GM18951 (cell line): ENCODE measurements around the gene ATN1.

Source experiments
- POLR2A ChIP-seq: IDR thresholded peaks from 4 replicates; pipeline ENCODE4 v1.6.1; 2011; ENCODE audit warnings: mild to moderate bottlenecking; ENCODE audit not compliant: insufficient read length, insufficient read depth; ENCODE audit errors: extremely low read depth
- in situ Hi-C: fragments of 300-500 bp; cut with MboI; formaldehyde crosslinking; loops from one replicate; pipeline ENCODE4 v1.12.0; 2022; ENCODE audit warnings: low sequenced_read_pairs, mixed read lengths, inconsistent platforms; ENCODE audit not compliant: unreplicated experiment

The ATN1 gene

DNA sequence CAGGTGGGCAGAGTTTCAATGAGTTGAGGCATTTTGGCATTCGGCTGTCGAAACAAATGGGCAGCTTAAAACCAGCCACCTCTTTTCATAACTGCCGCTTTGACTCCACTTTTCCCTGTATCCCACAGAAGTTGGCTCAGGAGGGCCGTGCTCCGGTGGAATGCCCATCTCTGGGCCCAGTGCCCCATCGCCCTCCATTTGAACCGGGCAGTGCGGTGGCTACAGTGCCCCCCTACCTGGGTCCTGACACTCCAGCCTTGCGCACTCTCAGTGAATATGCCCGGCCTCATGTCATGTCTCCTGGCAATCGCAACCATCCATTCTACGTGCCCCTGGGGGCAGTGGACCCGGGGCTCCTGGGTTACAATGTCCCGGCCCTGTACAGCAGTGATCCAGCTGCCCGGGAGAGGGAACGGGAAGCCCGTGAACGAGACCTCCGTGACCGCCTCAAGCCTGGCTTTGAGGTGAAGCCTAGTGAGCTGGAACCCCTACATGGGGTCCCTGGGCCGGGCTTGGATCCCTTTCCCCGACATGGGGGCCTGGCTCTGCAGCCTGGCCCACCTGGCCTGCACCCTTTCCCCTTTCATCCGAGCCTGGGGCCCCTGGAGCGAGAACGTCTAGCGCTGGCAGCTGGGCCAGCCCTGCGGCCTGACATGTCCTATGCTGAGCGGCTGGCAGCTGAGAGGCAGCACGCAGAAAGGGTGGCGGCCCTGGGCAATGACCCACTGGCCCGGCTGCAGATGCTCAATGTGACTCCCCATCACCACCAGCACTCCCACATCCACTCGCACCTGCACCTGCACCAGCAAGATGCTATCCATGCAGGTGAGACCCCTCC lies 10.8 kb downstream of the ATN1 start:
- in situ Hi-C loops, result no loop called here
- no peak for TF ChIP-seq POLR2A

DNA sequence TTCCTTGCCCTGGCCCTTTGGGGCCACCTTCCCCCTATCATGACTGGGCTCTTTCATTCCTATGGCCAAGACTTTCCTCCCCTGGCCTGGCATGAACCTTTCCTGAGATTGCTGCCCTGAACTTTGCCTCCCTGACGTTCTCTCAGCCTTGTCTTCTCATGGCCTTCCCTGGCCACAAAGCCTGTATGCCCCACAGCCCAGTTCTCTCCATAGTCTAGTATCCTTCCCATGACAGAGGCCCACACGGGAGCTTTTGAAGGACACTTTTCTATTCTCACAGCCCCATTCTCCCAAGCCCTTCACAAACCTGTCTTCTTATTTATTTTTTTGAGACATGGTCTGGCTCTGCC lies 11.4 kb downstream of the ATN1 start:
- in situ Hi-C loops, result no loop called here
- no peak for TF ChIP-seq POLR2A

DNA sequence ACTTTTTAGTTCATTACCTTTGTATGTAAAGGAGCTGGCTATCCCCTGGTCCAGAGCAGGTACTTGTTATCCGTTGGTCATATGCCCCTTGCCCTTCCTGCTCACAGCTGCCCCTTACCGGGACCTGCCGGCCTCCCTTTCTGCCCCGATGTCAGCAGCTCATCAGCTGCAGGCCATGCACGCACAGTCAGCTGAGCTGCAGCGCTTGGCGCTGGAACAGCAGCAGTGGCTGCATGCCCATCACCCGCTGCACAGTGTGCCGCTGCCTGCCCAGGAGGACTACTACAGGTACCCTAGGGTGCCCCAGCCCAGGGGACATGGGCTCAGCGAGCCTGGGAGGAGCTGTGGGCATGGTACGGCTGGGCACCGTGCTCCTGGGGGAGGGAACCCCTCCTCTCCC lies 13.5 kb downstream of the ATN1 start:
- TF ChIP-seq POLR2A, result no peak
- in situ Hi-C loops, result loop anchor here (10.0 kb wide), 1 partner anchor 164 kb away; the partner anchor contains the start of gene C1RL

GRCh38 chr12:6941782-6942181 lies 14.0 kb downstream of the ATN1 start:
- no peak for TF ChIP-seq POLR2A
- in situ Hi-C loops, result loop anchor here (10.0 kb wide), 1 partner anchor 163 kb away; the partner anchor contains the start of gene C1RL

- in situ Hi-C loops, result loop anchor here (10.0 kb wide), 1 partner anchor 163 kb away; the partner anchor contains the start of gene C1RL
- no peak for TF ChIP-seq POLR2A
These were observed 14.5 kb downstream of the ATN1 start for GRCh38 chr12:6942331-6942665.

DNA sequence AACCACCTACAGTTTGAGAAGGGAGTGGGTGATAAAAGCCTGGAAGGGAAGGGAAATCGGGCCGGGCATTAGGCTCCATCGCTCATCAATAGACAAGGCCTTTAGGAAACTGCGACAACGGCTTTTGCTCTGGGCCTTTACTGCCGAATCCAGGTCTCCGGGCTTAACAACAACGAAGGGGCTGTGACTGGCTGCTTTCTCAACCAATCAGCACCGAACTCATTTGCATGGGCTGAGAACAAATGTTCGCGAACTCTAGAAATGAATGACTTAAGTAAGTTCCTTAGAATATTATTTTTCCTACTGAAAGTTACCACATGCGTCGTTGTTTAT lies 15.6 kb downstream of the ATN1 start:
- in situ Hi-C loops, result loop anchor here (10.0 kb wide), 1 partner anchor 161 kb away; the partner anchor contains the start of gene C1RL

DNA sequence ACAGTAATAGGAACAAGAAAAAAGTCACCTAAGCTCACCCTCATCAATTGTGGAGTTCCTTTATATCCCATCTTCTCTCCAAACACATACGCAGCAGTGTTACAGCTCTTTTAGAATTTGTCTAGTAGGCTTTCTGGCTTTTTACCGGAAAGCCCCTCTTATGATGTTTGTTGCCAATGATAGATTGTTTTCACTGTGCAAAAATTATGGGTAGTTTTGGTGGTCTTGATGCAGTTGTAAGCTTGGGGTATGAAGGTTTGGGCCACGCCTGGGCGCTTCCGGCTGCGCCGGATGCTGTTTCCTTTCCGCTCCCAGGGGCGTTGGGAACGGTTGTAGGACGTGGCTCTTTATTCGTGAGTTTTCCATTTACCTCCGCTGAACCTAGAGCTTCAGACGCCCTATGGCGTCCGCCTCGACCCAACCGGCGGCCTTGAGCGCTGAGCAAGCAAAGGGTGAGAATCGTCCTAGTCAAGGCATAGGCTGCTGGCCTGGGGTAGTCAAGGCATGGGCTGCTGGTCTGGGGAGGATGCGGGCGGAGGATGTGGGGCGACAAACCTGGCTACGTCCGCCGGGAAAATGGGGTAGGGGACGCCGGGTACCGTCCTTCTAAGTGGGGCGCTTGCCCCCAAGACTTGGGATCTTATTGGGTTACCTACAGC lies 16.1 kb downstream of the ATN1 start, which contains the start of the genes C12orf57 and RNU7-1:
Gene C12orf57, plus strand, starts transcription at position 301 of the 659 bp plus-strand sequence. Its CDS starts 100 bp downstream, at position 401.
Gene RNU7-1, plus strand, starts transcription at position 95 of the 659 bp plus-strand sequence.
- peak; percentile 98 for TF ChIP-seq POLR2A
- in situ Hi-C loops, result loop anchor here (10.0 kb wide), 1 partner anchor 161 kb away; the partner anchor contains the start of gene C1RL

More for the DNA sequence above, 15.6 kb downstream of the ATN1 start:
- TF ChIP-seq POLR2A, result no peak

GRCh38 chr12:6944381-6945186 lies 16.8 kb downstream of the ATN1 start:
- no peak for TF ChIP-seq POLR2A
- in situ Hi-C loops, result loop anchor here (10.0 kb wide), 1 partner anchor 160 kb away; the partner anchor contains the start of gene C1RL

- in situ Hi-C loops, result loop anchor here (10.0 kb wide), 1 partner anchor 159 kb away; the partner anchor contains the start of gene C1RL
- no peak for TF ChIP-seq POLR2A
These were observed 17.9 kb downstream of the ATN1 start for GRCh38 chr12:6945613-6946012.

DNA sequence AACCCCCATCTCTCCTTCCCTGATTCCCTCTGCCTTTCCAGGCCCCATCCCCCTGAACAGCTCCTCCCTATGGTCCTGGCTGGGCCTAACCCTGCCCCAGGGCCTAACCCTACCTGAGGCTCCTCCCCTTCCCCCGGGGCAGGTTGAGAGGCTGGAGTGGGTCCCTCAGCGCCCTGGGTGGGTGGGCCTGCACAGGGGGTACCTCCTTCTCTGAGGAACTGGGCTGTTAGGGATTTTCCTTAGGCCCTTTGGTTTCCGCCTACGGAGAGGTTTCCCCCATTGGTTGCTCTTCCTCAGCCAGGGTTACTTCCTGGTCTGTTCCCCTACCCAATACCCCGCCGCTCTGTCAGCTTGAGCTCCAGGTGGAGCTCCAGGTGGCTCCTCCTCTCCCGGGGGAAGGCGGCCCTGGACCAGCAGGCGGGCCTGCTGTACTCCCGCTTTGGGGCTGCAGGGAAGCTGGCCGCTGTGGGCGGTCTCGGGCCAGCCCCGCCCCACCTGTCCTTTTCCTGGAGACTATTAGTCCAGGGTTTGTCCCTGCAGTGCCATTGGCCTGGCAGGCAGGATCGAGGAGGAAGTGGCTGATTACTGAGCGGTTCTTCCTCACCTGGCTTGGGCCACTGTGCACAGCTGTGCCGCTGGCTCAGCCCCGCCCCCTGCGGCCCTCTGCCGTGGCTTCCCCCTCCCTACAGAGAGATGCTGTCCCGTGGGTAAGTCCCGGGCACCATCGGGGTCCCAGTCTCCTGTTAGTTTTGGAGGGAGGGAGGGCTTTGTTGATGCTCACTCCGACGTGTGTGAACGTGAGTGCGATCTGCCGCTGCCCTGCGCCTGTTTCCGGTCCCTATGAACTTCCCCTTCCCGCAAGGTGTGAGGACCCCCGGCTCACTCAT lies 18.5 kb downstream of the ATN1 start:
- in situ Hi-C loops, result loop anchor here (10.0 kb wide), 1 partner anchor 159 kb away; the partner anchor contains the start of gene C1RL
- peak; percentile 61 for TF ChIP-seq POLR2A

DNA sequence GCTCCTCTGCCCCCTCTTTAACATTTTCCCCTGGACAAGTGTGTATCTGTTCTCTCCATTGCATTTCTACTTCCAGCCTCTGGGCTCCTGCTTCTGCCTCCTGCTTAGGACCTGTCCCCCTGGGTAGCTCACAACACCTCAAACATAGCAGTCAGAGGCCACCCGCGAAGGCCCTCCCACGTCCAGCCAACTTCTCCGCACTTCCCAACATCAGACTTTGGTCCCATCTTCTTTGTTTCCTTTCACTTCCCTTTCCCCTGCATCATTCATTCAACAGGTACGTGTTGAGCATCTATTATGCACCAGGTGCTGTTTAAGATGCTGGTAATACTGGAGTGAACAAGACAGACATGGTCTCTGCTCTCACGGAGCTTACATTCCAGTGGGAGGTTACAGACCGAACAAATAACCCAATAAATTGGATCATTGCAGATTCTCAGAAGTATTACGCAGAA lies 19.2 kb downstream of the ATN1 start:
- in situ Hi-C loops, result loop anchor here (10.0 kb wide), 1 partner anchor 158 kb away; the partner anchor contains the start of gene C1RL
- no peak for TF ChIP-seq POLR2A

DNA sequence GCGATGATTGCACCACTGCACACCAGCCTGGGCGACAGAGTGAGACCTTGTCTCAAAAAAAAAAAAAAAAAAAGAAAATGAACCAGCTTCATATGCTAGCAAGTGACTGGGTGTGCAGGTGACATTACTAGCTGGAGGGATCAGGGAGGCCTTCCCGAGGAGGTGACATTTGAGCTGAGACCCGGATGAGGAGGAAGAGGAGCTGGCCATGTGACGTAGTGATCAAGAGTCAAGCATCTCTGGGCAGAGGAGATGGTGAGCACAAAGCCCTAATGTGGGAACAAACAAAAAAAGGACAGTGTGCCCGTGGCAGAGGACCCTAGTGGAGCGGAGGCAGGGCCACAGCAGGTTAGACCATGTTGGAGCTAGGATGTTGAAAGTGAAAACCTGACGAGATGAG lies 19.9 kb downstream of the ATN1 start:
- in situ Hi-C loops, result loop anchor here (10.0 kb wide), 1 partner anchor 157 kb away; the partner anchor contains the start of gene C1RL
- TF ChIP-seq POLR2A, result no peak
